Cerebellar cortex (tissue), 1 donor: ENCODE measurements around the gene CD160.
A peak's percentile ranks its signal among the peaks of the same experiment; 100 is the strongest.
"Not testable (repeated sequence)": the region's sequence is repeated elsewhere in the genome, so short reads cannot be mapped to it uniquely, and the experiment has no call there.

Source experiments
- DNase-seq: peaks from one replicate; pipeline ENCODE4 v3.0.0-alpha.2; 2015; ENCODE audit warnings: low spot score

CD160 gene

GRCh38 chr1:145759721-145760120 is 40.4 kb downstream of the CD160 start:
- DNase-seq, result no peak

- DNase-seq, result not testable (repeated sequence)
Observed at GRCh38 chr1:145760395-145760949, 41.2 kb downstream of the CD160 start.

- not testable (repeated sequence) for DNase-seq
Observed at GRCh38 chr1:145761498-145761897, 42.2 kb downstream of the CD160 start.

GRCh38 chr1:145762001-145762400 is 42.7 kb downstream of the CD160 start:
- not testable (repeated sequence) for DNase-seq

GRCh38 chr1:145764231-145764940 is 45.1 kb downstream of the CD160 start:
- not testable (repeated sequence) for DNase-seq

- not testable (repeated sequence) for DNase-seq
Observed at GRCh38 chr1:145765127-145765526, 45.8 kb downstream of the CD160 start.

- DNase-seq, result not testable (repeated sequence)
Observed at GRCh38 chr1:145765585-145766360, 46.5 kb downstream of the CD160 start.

GRCh38 chr1:145766926-145767325 is 47.6 kb downstream of the CD160 start:
- not testable (repeated sequence) for DNase-seq

GRCh38 chr1:145768004-145768403 is 48.7 kb downstream of the CD160 start:
- DNase-seq, result not testable (repeated sequence)

GRCh38 chr1:145771056-145771455 is 51.8 kb downstream of the CD160 start:
- no peak for DNase-seq

- no peak for DNase-seq
Observed at GRCh38 chr1:145773423-145773822, 54.1 kb downstream of the CD160 start.

- no peak for DNase-seq
Observed at GRCh38 chr1:145777357-145778145, 58.3 kb downstream of the CD160 start.

- no peak for DNase-seq
Observed at GRCh38 chr1:145778146-145778540, 58.8 kb downstream of the CD160 start.

- DNase-seq, result no peak
Observed at GRCh38 chr1:145782272-145783099, 63.2 kb downstream of the CD160 start.

- DNase-seq, result peak; percentile 47
Observed at GRCh38 chr1:145784409-145784808, 65.1 kb downstream of the CD160 start.

GRCh38 chr1:145785547-145785946 is 66.2 kb downstream of the CD160 start:
- DNase-seq, result no peak

- DNase-seq, result no peak
Observed at GRCh38 chr1:145786271-145786670, 67.0 kb downstream of the CD160 start.

GRCh38 chr1:145788580-145788979 is 69.3 kb downstream of the CD160 start:
- DNase-seq, result no peak
